Neural crest cell (in vitro differentiated cells): ENCODE measurements around the gene MYBPC2. TPM values are rescaled to one million over a fixed set of nuclear protein-coding genes. Genes with fewer than 3 reads are reported as not detected.
"Not testable (repeated sequence)": the region's sequence is repeated elsewhere in the genome, so short reads cannot be mapped to it uniquely, and the experiment has no call there.

Experiments used
- DNase-seq: peaks from one replicate; pipeline ENCODE4 v3.0.0; 2021; ENCODE audit warnings: low read depth, mixed read lengths, low spot score
- H3K27ac Mint-ChIP-seq: one replicate; pipeline ENCODE4 v1.8.0; 2021; ENCODE audit warnings: mild to moderate bottlenecking, mixed read lengths; ENCODE audit not compliant: unreplicated experiment
- H3K27me3 Mint-ChIP-seq: 2 replicates; pipeline ENCODE4 v1.8.0; 2021; ENCODE audit warnings: low read depth, mild to moderate bottlenecking, mixed read lengths
- H3K36me3 Mint-ChIP-seq: 2 replicates; pipeline ENCODE4 v1.8.0; 2021; ENCODE audit warnings: low read depth, mild to moderate bottlenecking, mixed read lengths
- H3K4me1 Mint-ChIP-seq: 2 replicates; pipeline ENCODE4 v1.8.0; 2021; ENCODE audit warnings: mixed read lengths
- H3K4me3 Mint-ChIP-seq: one replicate; pipeline ENCODE4 v1.8.0; 2021; ENCODE audit warnings: mild to moderate bottlenecking, mixed read lengths
- H3K9me3 Mint-ChIP-seq: 2 replicates; pipeline ENCODE4 v1.8.0; 2021; ENCODE audit warnings: mixed read lengths
- total RNA-seq: library from RNA; stranded (reverse); gene quantifications from 2 replicates; pipeline ENCODE4 v1.2.1, GENCODE V29; 2021
- TF ChIP-seq, protein P1 (sequence below): fragments of 200-600 bp; sonication (generic); conservative IDR thresholded peaks from 2 replicates; pipeline ENCODE4 v1.5.0; 2021; ENCODE audit warnings: antibody characterized with exemption, mild to moderate bottlenecking

Gene MYBPC2
- total RNA-seq, 1 donor from 2014 or later = not detected

- H3K27me3 Mint-ChIP-seq = peaks cover 6% of the 10 kb centered on the region
- H3K36me3 Mint-ChIP-seq = peaks cover 25% of the 10 kb centered on the region
- peak overlapping the region; percentile 5 for H3K27ac Mint-ChIP-seq
- H3K4me3 Mint-ChIP-seq = peak overlapping the region; percentile 62
- TF ChIP-seq, protein P1, sequence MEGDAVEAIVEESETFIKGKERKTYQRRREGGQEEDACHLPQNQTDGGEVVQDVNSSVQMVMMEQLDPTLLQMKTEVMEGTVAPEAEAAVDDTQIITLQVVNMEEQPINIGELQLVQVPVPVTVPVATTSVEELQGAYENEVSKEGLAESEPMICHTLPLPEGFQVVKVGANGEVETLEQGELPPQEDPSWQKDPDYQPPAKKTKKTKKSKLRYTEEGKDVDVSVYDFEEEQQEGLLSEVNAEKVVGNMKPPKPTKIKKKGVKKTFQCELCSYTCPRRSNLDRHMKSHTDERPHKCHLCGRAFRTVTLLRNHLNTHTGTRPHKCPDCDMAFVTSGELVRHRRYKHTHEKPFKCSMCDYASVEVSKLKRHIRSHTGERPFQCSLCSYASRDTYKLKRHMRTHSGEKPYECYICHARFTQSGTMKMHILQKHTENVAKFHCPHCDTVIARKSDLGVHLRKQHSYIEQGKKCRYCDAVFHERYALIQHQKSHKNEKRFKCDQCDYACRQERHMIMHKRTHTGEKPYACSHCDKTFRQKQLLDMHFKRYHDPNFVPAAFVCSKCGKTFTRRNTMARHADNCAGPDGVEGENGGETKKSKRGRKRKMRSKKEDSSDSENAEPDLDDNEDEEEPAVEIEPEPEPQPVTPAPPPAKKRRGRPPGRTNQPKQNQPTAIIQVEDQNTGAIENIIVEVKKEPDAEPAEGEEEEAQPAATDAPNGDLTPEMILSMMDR = no peak
- DNase-seq = no peak
- no peaks in the 10 kb centered on the region for H3K9me3 Mint-ChIP-seq
- peaks cover 32% of the 10 kb centered on the region for H3K4me1 Mint-ChIP-seq
These were observed 45.4 kb upstream of the MYBPC2 start for GRCh38 chr19:50387176-50387867.

DNA sequence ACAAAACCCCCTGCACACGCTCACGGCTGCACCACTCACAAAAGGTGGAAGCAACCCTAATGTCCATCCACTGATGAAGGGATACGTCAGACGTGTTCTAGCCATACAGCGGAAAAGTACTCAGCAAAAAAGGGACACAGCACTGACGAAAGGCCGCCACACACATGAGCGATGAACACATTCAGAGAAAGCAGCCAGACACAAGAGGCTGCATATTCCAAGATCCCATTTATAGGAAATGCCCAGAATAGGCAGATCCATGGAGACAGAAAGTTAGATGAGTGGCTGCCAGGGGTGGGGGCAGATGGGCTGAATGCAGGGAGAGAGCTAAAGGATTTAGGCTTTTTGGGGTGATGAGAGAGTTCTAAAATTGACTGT is 44.8 kb upstream of the MYBPC2 start:
- H3K9me3 Mint-ChIP-seq = no peaks in the 10 kb centered on the region
- no peak for DNase-seq
- H3K27me3 Mint-ChIP-seq = peaks cover 6% of the 10 kb centered on the region
- peaks cover 32% of the 10 kb centered on the region for H3K4me1 Mint-ChIP-seq
- TF ChIP-seq, protein P1 = no peak
- peaks cover 29% of the 10 kb centered on the region for H3K36me3 Mint-ChIP-seq
- H3K27ac Mint-ChIP-seq = peak overlapping the region; percentile 5
- peak overlapping the region; percentile 62 for H3K4me3 Mint-ChIP-seq

DNA sequence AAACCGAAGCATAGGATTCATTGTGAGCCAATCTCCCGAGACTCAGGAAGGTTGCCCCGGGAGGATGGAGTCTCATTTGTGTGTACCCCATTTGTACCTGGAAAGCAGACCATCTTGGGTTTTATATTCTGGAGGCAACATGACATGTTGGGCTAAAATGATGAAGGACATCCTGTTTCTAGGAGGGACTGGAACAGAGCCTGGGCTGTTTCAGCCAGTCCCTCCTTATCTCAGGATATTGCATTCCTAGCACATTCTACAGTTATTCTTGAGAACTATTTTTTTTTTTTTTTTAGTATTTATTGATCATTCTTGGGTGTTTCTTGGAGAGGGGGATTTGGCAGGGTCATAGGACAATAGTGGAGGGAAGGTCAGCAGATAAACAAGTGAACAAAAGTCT is 42.4 kb upstream of the MYBPC2 start:
- H3K4me1 Mint-ChIP-seq, H3K27ac Mint-ChIP-seq, DNase-seq, H3K27me3 Mint-ChIP-seq, H3K4me3 Mint-ChIP-seq, H3K9me3 Mint-ChIP-seq: not testable (repeated sequence)
- H3K36me3 Mint-ChIP-seq = peaks cover 40% of the 10 kb centered on the region

DNA sequence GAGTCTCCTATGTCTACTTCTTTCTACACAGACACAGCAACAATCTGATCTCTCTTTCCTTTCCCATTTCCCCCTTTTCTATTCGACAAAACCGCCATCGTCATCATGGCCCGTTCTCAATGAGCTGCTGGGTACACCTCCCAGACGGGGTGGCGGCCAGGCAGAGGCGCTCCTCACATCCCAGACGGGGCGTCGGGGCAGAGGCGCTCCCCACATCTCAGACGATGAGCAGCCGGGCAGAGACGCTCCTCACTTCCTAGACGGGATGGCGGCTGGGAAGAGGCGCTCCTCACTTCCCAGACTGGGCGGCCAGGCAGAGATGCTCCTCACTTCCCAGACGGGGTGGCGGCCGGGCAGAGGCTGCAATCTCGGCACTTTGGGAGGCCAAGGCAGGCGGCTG is 41.7 kb upstream of the MYBPC2 start:
- not testable (repeated sequence) for H3K9me3 Mint-ChIP-seq, H3K27me3 Mint-ChIP-seq, H3K4me1 Mint-ChIP-seq, H3K27ac Mint-ChIP-seq, DNase-seq, H3K4me3 Mint-ChIP-seq
- H3K36me3 Mint-ChIP-seq = peaks cover 42% of the 10 kb centered on the region

- TF ChIP-seq, protein P1 = no peak
- DNase-seq = no peak
- Mint-ChIP-seq H3K4me1 (peaks cover 4% of the 10 kb centered on the region), H3K36me3 (peaks cover 41% of the 10 kb centered on the region), H3K27me3 (no peaks in the 10 kb centered on the region), H3K9me3 (no peaks in the 10 kb centered on the region), H3K27ac (no peak overlapping the region), H3K4me3 (no peak overlapping the region)
These were observed 39.9 kb upstream of the MYBPC2 start for GRCh38 chr19:50392759-50393158.

GRCh38 chr19:50393589-50393988 is 39.1 kb upstream of the MYBPC2 start:
- peaks cover 37% of the 10 kb centered on the region for H3K36me3 Mint-ChIP-seq
- TF ChIP-seq, protein P1 = no peak

More at GRCh38 chr19:50393589-50393988, 39.1 kb upstream of the MYBPC2 start:
- no peak overlapping the region for H3K27ac Mint-ChIP-seq
- no peaks in the 10 kb centered on the region for H3K27me3 Mint-ChIP-seq
- no peak for DNase-seq
- H3K4me3 Mint-ChIP-seq = no peak overlapping the region
- H3K9me3 Mint-ChIP-seq = no peaks in the 10 kb centered on the region
- peaks cover 9% of the 10 kb centered on the region for H3K4me1 Mint-ChIP-seq
